Activated CD4-positive, alpha-beta T cell treated with anti-CD3 and anti-CD28 coated beads, Interleukin-2, amount 50 U/mL, for 24 hours (primary cell): ENCODE measurements around the gene CBL.

ENCODE experiments used
- DNase-seq, 2 donors: peaks; one replicate each; pipeline ENCODE4 v3.0.0-alpha.2; 2020; ENCODE audit warnings: low read depth in 1 of 2, low spot score in 1 of 2

Gene CBL

DNA sequence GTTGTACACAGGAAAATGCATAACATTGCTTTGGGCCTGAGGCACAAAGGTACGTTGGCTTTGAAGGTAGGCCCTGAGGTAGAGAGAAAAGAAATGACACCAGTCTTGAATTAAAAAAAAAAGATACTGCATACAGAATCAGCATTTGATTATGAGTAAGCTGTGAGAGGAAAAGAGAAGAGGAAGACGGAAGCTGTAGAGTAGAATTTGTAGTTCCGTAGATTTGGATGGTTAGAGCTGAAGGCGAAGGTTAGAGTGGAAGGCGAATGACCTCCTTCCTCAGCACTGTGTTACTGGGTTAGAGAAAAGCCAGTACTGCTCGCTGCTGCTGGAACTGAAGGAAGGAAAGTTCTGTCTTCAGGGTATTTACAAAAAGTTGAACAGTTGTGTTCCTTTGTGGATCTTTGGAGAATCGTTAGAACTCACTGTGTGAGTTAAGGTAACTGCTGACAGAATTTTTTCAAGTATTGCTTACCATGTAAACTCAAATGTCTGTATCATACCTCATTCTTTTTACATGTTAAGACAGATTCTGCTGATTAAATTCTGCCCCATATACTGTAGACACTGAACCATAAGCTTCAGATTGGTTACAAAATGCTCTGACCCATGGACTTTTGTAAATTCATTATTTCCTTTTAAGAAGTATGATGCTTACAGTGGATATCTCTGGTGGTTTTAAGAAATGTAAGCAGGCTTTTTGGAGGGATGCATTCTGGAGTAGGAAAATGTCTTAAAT lies 60.5 kb downstream of the CBL start:
- DNase-seq, result no peak

DNA sequence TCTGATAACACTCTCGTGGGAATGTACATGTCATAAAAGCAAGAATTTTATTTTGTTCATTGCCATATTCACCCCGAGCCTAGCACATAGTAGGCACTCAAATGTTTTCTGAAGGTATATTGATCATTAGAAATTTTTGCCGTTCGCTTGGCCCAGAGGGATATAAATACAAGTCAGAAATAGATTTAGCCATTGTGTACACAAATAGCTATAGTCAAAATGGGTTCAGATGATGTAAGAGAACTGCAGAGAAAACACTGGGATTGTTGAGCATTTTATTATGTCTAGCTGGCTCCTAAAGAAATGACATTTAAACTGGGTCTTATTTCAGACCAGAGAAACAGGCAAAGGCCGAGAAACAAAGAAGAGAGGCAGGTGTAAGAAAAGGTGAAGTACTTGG lies 61.5 kb downstream of the CBL start:
- DNase-seq, result no peak

DNA sequence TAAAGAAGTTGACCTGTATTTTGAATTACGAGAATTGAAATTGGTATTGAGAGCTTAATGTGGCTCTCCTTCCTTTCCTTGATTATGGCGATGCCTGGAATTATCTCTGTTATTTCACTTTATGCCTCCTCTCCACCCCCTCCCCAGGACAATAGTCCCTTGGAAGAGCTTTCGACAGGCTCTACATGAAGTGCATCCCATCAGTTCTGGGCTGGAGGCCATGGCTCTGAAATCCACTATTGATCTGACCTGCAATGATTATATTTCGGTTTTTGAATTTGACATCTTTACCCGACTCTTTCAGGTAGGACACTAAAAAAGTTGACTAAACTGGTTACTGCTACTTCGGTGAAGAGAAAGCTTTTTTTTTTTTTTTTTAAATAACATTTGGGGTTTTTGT lies 67.6 kb downstream of the CBL start:
- DNase-seq, result no peak

DNA sequence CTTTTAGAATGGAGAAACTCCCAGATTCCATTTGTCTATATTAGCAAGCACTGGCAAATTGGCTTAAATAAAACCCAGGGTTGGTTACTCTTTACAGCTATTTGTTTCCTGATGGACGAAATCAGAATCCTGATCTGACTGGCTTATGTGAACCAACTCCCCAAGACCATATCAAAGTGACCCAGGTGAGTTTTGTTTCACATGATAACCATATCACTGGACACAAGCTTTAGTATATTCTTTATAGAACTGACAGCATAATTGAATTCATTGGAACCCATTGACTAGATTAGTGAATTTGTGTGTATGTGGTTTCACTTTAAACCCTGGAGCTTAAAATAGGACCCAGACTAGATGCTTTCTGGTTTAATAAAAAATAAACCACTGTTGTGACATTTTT lies 71.5 kb downstream of the CBL start:
- no peak for DNase-seq

DNA sequence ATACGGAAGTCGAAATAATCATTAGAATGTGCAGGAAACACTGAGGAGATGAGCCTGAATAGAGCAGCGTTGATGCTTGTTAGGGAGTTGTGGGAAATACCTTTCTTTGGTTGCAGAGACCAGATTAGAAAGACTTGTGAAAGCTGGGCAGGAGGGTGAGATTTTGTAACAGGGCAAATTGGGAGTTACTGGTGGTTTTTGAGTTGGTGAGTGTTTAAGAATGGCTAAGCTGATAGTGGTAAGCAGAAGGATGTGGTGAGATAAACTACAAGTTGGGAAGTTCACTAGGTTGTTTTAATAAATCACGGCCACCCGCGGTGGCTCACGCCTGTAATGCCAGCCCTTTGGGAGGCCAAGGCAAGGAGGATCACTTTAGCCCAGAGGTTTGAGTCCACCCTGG lies 76.4 kb downstream of the CBL start:
- no peak for DNase-seq

DNA sequence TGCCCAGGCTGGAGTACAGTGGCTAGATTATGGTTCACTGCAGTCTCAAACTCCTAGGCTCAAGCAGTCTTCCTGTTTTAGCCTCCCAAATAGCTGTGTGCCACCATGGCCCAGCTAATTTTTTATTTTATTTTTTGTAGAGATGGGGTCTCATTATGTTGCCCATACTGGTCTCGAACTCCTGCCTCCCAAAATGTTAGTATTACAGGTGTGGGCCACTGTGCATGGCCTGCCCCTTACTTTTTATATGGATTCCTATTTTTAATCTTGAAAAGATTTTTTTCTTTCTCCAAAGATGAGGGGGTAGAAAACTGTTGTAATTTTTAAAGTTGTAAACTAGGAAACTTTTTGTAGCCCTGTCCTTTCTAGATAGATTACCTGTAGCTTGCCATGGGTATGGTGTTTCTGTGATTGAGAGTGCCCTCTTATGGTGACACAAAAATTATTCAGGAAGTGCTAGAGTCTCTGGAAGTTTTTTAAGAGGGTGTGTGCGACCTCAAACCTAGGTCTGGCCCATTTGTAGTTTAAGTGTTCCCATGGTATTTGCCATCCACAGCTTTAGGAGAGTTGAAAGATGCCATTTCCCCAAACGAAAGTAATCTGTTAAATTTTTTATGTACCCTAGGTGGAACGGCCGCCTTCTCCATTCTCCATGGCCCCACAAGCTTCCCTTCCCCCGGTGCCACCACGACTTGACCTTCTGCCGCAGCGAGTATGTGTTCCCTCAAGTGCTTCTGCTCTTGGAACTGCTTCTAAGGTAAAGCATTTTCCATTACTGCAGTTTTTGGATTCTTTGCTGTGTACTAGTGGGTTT lies 78.4 kb downstream of the CBL start:
- DNase-seq, result peak in 1 of 2 donors; percentile 25

DNA sequence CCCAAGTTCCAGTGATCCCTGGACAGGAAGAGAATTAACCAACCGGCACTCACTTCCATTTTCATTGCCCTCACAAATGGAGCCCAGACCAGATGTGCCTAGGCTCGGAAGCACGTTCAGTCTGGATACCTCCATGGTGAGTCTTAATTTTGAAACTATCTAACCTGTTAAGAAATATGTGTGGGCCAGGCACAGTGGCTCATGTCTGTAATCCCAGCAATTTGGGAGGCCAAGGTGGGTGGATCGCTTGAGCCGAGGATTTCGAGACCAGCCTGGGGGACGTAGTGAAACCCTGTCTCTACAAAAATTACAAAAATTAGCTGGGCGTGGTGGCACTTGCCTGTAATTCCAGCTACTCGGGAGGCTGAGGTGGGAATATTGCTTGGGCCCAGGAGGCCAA lies 79.3 kb downstream of the CBL start:
- DNase-seq, result no peak

DNA sequence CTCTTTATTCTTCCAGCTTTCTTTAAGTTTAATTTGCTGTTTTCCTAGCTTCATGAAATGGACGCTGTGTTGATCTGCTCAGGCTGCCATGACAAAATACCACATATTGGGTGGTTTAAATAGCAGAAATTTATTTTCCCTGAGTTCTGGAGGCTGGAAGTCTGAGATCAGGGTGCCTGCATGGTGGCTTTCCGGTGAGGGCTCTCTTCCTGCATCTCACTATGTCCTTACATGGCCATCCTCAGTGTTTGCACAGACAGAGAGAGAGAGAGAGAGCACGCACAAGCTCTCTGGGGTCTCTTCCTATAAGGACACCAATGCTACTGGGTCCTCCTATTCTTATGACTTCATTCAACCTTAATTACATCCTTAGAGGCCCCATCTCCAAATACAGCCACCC lies 82.1 kb downstream of the CBL start:
- no peak for DNase-seq

DNA sequence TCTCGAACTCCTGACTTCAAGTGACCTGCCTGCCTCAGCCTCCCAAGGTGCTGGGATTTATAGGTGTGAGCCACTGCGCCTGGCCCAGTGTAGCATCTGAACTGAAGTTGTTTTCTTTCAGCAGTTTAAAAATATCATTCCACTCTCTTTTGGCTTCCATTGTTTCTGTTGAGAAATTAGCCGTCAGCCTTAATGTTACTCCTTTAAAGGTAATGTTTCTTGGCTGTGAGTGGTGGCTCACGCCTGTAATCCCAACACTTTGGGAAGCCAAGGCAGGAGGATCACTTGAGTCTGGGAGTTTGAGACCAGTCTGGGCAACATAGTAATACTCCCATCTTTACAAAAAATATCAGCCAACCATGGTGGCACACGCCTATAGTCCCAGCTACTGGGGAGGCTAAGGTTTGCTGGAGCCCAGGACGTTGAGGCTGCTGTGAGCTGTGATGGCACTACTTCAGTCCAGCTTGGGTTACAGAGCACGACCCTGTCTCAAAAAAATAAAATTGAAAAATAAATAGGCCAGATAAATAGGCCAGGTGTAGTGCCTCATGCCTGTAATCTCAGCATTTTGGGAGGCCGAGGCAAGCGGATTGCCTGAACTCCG lies 84.9 kb downstream of the CBL start:
- DNase-seq, result no peak

DNA sequence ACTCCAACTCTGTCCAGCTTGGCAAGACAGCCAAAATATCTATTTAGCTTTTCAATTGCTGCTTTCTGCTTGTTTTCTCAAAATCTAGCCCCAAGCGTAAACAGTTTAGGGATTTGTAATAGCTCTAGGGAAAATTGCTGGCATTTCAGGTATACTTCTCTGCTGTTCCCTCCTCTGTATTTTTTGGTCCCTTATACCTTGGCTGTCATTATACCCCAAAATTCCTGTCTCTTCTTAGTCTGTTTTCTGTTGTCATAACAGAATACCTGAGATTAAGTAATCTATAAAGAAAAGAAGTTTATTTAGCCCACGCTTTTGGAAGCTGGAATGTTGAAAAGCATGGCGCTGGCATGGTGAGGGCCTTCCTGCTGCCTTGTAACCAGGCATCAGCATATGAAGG lies 87.3 kb downstream of the CBL start:
- no peak for DNase-seq

DNA sequence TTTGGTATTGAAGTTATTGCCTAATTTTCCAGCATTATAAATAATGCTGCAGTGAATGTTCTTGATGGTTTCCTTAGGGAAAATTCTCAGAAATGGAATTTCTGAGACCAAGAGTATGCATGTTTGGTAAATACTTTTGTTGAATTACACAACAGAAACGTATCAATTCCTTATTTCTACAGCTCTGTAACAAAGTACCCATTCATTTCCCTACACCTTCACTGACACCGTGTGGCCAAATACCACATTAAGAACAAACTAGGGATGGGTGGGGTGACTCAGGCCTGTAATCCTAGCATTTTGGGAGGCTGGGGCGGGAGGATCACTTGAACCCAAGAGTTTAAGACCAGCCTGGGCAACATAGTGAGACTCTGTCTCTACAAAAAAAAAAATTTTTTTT lies 89.0 kb downstream of the CBL start:
- no peak for DNase-seq

DNA sequence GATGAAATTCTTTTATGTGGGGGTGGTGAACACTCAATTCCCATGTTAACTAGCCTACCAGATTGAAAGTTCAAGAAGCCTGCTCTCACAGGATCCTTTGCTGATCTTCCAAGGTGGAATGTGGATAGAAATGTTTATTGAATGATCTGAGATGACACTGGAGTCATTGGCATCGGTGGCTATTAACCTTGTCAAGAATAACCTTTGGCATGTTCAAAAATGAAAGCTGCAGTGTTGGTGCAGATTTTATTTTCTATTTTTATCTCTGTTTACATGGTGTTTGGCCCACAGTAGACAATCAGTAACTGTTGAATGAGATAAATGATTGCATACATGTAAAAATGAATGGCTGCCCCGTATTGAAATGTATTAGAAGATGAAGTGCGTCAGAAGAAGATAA lies 91.8 kb downstream of the CBL start:
- DNase-seq, result no peak

DNA sequence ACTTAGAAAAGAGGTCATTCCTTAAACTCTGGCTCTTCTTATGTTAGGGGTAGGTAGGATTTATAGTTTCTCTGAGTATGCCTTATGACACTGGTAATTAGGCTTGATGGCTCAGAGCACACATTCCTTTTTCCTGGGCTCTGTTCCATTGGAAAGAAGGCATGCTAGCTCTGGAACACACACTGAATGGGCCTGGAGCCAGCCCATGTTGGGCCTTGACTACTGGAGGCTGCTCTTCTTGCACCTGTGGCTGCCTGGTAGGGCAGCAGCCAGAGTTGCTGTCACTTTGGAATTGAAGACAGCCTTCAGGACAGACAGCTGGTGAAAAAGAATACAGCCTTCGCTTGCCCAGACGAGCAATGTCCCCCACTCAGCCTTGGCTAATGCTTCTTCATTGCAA lies 92.6 kb downstream of the CBL start:
- DNase-seq, result no peak

DNA sequence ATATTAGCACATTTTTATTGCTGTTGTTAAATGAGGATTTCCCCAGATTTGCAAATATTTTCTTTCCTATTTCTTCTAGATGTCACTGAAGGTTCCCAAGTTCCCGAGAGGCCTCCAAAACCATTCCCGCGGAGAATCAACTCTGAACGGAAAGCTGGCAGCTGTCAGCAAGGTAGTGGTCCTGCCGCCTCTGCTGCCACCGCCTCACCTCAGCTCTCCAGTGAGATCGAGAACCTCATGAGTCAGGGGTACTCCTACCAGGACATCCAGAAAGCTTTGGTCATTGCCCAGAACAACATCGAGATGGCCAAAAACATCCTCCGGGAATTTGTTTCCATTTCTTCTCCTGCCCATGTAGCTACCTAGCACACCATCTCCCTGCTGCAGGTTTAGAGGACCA lies 93.3 kb downstream of the CBL start:
- DNase-seq, result no peak

DNA sequence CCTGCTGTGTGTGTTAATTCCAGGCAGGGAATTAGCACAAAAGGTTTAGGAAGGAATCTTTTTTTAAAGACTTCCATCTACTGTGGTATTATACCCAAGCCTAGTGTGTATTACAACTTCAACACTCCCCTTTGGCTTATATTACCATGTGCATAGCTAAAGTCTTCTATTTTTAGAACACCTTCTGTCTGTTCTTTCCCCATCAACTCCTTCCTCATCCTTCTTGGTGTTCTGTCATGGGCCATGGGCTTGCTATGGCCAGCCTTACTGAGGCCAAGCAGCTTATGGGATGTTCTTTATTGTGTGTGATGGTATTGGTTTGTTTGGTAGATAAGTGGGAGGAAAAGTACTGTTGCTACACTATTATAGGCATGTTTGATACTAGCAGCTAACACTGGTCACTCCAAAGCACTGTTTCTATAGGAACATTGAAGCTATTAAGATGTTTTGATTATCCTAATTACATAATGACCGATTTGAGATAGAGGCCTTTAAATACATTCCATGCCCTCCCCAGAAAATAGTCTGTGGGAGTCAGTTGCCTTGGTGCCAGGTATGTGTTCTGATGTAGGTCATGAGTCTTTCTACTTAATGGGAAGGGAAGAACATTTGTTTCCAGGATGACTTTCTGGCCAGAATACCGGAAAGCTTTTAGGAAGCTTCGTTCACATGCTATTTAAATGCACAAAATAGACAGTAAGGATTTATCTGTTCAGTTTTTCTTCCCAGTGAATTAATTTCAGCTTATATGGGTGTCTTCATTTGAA lies 94.2 kb downstream of the CBL start:
- DNase-seq, result no peak

DNA sequence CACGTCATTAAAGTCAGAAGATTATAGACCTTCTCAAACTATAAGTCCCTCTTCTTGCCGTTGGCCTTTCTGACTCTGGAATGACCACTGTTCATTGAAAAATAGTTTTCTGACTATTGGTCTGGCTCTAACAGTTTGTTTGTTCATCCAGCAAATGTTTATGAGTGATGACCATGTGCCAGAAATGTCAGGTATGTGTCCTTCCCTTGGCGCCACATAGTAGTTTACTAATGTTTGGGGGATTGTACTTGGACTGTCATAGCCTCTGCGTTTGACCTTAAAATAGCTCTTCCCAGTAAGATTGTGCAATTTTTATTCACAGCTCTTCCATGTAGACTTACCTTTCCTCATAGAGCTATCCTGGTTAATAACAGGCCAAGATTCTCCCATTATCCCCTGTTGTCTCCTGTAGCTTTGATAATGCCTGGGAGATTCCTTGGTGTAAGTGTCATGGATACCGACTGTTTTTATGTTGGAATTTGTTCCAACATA lies 97.1 kb downstream of the CBL start:
- no peak for DNase-seq

DNA sequence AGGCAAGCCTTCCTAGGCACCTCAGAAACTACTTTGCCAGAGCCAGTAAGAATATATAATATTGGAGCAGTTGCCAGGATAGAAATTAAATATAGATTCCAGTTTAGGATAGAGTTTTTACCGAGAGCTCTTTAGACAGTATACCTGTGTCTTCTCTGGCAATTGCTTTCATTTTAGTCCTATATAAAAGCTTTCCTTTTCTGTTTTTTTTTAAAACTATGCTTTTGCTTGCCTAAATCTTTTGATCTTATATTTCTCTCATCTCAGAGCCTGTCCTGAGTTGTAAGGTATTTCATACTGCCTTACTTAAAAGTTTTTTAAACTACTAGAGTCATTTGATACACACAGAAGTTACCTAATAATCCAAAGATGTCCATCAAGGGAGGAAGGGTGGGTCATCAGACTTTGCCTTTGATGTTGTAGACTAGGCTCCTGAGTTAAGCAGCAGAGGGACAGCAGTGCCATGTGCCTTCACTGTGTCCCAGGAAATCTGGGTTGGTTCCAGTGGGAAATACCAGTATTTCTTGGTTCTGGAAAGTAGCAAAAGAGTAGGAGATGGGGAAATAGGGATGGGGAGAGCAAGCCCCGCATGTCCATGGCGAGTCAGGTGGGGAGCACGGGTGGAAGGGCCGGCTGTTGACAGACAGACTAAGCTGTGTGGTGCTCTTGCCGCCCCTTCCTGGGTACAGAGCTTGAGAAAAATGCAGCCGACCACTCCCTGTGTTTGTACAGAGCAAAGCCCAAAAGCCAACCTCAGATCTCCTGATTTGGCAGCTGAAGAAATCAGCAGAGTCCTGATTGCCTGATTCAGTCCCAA lies 99.6 kb downstream of the CBL start:
- no peak for DNase-seq

DNA sequence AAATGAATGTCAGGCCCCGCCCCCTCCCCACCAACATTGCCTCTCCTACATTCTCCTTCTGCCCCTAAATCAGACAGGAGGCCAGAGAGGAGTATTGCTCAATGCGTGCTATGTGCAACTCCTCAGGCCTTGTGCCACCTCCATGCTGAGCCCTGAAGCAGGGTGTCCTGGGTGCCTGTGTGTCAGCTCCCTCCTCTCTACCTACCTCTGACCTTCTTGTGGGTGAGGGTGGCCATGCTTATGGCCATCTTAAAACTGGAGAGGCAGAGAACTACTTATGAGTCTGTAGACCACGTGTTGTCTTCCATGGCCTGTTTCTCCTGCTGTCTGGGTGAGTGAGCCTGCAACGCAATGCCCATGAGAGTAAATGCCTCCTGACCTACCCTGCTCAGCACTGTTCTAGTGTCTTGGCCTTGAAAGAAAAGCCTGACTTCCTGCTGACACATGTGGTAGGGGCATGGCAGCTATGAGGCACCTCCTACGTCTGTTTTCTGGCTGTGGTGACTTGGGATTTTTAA lies 100.3 kb downstream of the CBL start:
- DNase-seq, result peak in 1 of 2 donors; percentile 25

DNA sequence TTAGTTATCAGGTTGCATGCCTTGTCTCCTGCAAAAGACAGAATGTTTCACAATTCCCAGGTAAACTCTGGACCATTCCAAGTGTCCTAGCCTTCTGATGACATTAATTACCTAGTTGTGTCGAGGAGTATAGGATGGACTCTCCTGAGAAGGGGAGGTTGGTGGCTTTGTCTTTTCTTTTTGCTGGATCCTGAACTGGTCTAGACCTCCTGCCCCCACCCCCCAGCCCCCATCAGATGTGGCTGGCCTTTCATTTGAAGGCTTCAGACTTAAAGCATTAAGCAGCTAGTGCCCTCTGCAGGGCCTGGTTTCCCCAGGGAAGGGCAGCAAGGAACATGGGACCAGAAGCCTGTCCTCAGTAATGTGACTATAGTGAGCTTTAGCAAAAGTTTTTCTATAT lies 101.1 kb downstream of the CBL start:
- DNase-seq, result no peak

DNA sequence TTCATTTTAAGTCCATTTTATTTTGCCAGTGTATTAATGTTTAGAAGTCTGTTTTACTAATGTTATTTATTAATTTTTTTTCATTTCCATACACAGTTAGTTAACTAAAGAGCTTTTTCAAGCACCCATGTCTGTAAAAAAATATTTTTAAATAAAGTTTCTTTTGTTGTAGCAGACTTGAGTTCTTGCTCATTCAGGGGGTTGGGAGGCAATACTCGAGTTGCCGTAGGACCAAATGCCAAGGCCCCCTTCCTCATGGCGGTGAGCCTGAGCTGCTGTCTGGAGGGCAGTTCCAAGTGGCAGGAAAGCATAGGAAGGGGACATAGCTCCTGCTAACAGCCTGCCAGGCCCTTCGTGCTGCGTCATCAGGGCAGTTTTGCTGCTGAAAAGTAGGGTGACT lies 101.8 kb downstream of the CBL start:
- DNase-seq, result no peak
